Measurements from ENCODE around the gene MYO5B. TPM values are rescaled to one million over a fixed set of nuclear protein-coding genes. Genes with fewer than 3 reads are reported as not detected.

Gene MYO5B
- polyA plus RNA-seq, 1 donor from 2014 or later = 0.42 TPM

- Histone ChIP-seq H3K36me3 (ENCODE audit: insufficient read depth, low read length) (no peaks in the 10 kb centered on the region), H3K9me2 (ENCODE audit: insufficient read depth, low read length) (no peaks in the 10 kb centered on the region), H3K4me3 (ENCODE audit: low read length) (no peak overlapping the region), H3K9me3 (ENCODE audit: low read length) (no peaks in the 10 kb centered on the region), H3F3A (ENCODE audit: insufficient read depth, low read length, poor library complexity, severe bottlenecking) (no peaks in the 10 kb centered on the region), H3K4me2 (ENCODE audit: low read length) (no peak overlapping the region), H2AFZ (ENCODE audit: low read depth, low read length) (no peak overlapping the region), H4K20me1 (ENCODE audit: insufficient read depth) (no peaks in the 10 kb centered on the region), H3K27ac (ENCODE audit: low read length) (no peak overlapping the region), H3K79me2 (replicated peaks; ENCODE audit: insufficient read depth, low read length) (no peaks in the 10 kb centered on the region), H3K27me3 (ENCODE audit: insufficient read depth, low read depth, low read length) (no peaks in the 10 kb centered on the region), H3K9ac (ENCODE audit: low read length) (no peak overlapping the region)
- TF ChIP-seq TAF1 (IDR thresholded peaks at IDR 0.05; ENCODE audit: low read depth) (no peak), RAD21 (conservative IDR thresholded peaks at IDR 0.05) (no peak), MXI1 (conservative IDR thresholded peaks at IDR 0.05; ENCODE audit: poor library complexity, severe bottlenecking) (no peak), POLR2AphosphoS5 (IDR thresholded peaks at IDR 0.05) (no peak), REST (IDR thresholded peaks at IDR 0.05; ENCODE audit: borderline replicate concordance) (no peak)
Measured at GRCh38 chr18:49936821-49937220, 258.1 kb downstream of the MYO5B start.

GRCh38 chr18:49935215-49935614 is 259.7 kb downstream of the MYO5B start:
- Histone ChIP-seq H3K9me2 (ENCODE audit: insufficient read depth, low read length) (no peaks in the 10 kb centered on the region), H2AFZ (ENCODE audit: low read depth, low read length) (no peak overlapping the region), H3K4me3 (ENCODE audit: low read length) (no peak overlapping the region), H3F3A (ENCODE audit: insufficient read depth, low read length, poor library complexity, severe bottlenecking) (no peaks in the 10 kb centered on the region), H3K27ac (ENCODE audit: low read length) (no peak overlapping the region), H3K9me3 (ENCODE audit: low read length) (no peaks in the 10 kb centered on the region), H3K9ac (ENCODE audit: low read length) (no peak overlapping the region), H3K4me2 (ENCODE audit: low read length) (no peak overlapping the region), H3K36me3 (ENCODE audit: insufficient read depth, low read length) (no peaks in the 10 kb centered on the region), H3K27me3 (ENCODE audit: insufficient read depth, low read depth, low read length) (no peaks in the 10 kb centered on the region), H3K79me2 (replicated peaks; ENCODE audit: insufficient read depth, low read length) (no peaks in the 10 kb centered on the region), H4K20me1 (ENCODE audit: insufficient read depth) (no peaks in the 10 kb centered on the region)
- no peak for TF ChIP-seq EP300 (conservative IDR thresholded peaks at IDR 0.05; ENCODE audit: poor library complexity, severe bottlenecking)
- no peak for TF ChIP-seq POLR2AphosphoS5 (IDR thresholded peaks at IDR 0.05)
- no peak for TF ChIP-seq RAD21 (conservative IDR thresholded peaks at IDR 0.05)
- TF ChIP-seq SMC3 (conservative IDR thresholded peaks at IDR 0.05; ENCODE audit: poor library complexity) = no peak
- no peak for TF ChIP-seq TAF1 (IDR thresholded peaks at IDR 0.05; ENCODE audit: low read depth)
- TF ChIP-seq EZH2 (IDR thresholded peaks at IDR 0.05; ENCODE audit: borderline replicate concordance, insufficient read depth, low read length, poor library complexity, severe bottlenecking) = no peak
- TF ChIP-seq, protein P1, sequence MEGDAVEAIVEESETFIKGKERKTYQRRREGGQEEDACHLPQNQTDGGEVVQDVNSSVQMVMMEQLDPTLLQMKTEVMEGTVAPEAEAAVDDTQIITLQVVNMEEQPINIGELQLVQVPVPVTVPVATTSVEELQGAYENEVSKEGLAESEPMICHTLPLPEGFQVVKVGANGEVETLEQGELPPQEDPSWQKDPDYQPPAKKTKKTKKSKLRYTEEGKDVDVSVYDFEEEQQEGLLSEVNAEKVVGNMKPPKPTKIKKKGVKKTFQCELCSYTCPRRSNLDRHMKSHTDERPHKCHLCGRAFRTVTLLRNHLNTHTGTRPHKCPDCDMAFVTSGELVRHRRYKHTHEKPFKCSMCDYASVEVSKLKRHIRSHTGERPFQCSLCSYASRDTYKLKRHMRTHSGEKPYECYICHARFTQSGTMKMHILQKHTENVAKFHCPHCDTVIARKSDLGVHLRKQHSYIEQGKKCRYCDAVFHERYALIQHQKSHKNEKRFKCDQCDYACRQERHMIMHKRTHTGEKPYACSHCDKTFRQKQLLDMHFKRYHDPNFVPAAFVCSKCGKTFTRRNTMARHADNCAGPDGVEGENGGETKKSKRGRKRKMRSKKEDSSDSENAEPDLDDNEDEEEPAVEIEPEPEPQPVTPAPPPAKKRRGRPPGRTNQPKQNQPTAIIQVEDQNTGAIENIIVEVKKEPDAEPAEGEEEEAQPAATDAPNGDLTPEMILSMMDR (IDR thresholded peaks at IDR 0.05; ENCODE audit: poor library complexity, severe bottlenecking) = no peak
- TF ChIP-seq REST (IDR thresholded peaks at IDR 0.05; ENCODE audit: borderline replicate concordance) = no peak
- TF ChIP-seq MXI1 (conservative IDR thresholded peaks at IDR 0.05; ENCODE audit: poor library complexity, severe bottlenecking) = no peak
